Ascending aorta (tissue), 2 donors: Measurements from ENCODE around the gene B3GAT2. TPM values are rescaled to one million over a fixed set of nuclear protein-coding genes. Genes with fewer than 3 reads are reported as not detected.

Experiments
- DNase-seq, 2 donors: peaks; one replicate each; pipeline ENCODE4 v3.0.0-alpha.2; 2019; ENCODE audit warnings: low spot score in 2 of 2
- H3K27ac ChIP-seq, 2 donors: fragments of 200-600 bp; sonication (generic); one replicate each; pipeline ENCODE4 v1.5.1; 2016 to 2017; ENCODE audit warnings: mild to moderate bottlenecking in 1 of 2
- H3K27me3 ChIP-seq: fragments of 200-600 bp; sonication (generic); one replicate; pipeline ENCODE4 v1.5.1; 2017
- H3K36me3 ChIP-seq, 2 donors: fragments of 200-600 bp; sonication (generic); one replicate each; pipeline ENCODE4 v1.5.1; 2016
- H3K4me1 ChIP-seq, 2 donors: fragments of 200-600 bp; sonication (generic); one replicate each; pipeline ENCODE4 v1.5.1; 2016 to 2017; ENCODE audit warnings: mild to moderate bottlenecking in 1 of 2
- H3K4me3 ChIP-seq, 2 donors: fragments of 200-600 bp; sonication (generic); one replicate each; pipeline ENCODE4 v1.5.1; 2016 to 2017; ENCODE audit warnings: mild to moderate bottlenecking in 1 of 2
- H3K9me3 ChIP-seq, 2 donors: fragments of 200-600 bp; sonication (generic); one replicate each; pipeline ENCODE4 v1.5.1; 2016
- CTCF ChIP-seq, 3 experiments: fragments of 200-600 bp in 2 of 3; fragments of 450-650 bp in 1 of 3; sonication (generic) in 2 of 3; IDR thresholded peaks; one replicate each; pipeline ENCODE4 v1.5.1; 2016 to 2019; ENCODE audit warnings: antibody characterized with exemption in 3 of 3, mild to moderate bottlenecking in 1 of 3, moderate library complexity in 1 of 3
- intact Hi-C: fragments of 100-400 bp; cut with DNase I; formaldehyde crosslinking; loops from one replicate; pipeline ENCODE4 v1.15.1; 2023
- total RNA-seq: library from RNA; depleted of rRNA; stranded (reverse); fragments of >200 nt; gene quantifications from one replicate; pipeline ENCODE4 v1.1.0, GENCODE V29; 2016

Gene B3GAT2
- total RNA-seq, 1 donor from 2014 or later = not detected

- H3K4me3 ChIP-seq = no peak overlapping the region
- no peaks in the 10 kb centered on the region for H3K36me3 ChIP-seq
- H3K4me1 ChIP-seq = no peaks in the 10 kb centered on the region
- H3K27me3 ChIP-seq = no peaks in the 10 kb centered on the region
- no peak for TF ChIP-seq CTCF (IDR thresholded peaks at IDR 0.05)
- no peaks in the 10 kb centered on the region for H3K9me3 ChIP-seq
- H3K27ac ChIP-seq = no peak overlapping the region
- intact Hi-C loops = no loop called here
- DNase-seq = no peak
Observed at GRCh38 chr6:70991253-70991652, 34.4 kb upstream of the B3GAT2 start.

- DNase-seq = no peak
- Histone ChIP-seq H3K9me3 (no peaks in the 10 kb centered on the region), H3K4me3 (no peak overlapping the region), H3K4me1 (no peaks in the 10 kb centered on the region), H3K27me3 (no peaks in the 10 kb centered on the region), H3K36me3 (no peaks in the 10 kb centered on the region), H3K27ac (no peak overlapping the region)
- intact Hi-C loops = no loop called here
- no peak for TF ChIP-seq CTCF (IDR thresholded peaks at IDR 0.05)
Observed at GRCh38 chr6:70985156-70985555, 28.3 kb upstream of the B3GAT2 start.

- Histone ChIP-seq H3K27ac (no peak overlapping the region), H3K4me3 (no peak overlapping the region), H3K27me3 (no peaks in the 10 kb centered on the region), H3K4me1 (no peaks in the 10 kb centered on the region), H3K9me3 (no peaks in the 10 kb centered on the region), H3K36me3 (no peaks in the 10 kb centered on the region)
- TF ChIP-seq CTCF (IDR thresholded peaks at IDR 0.05) = no peak
- no peak for DNase-seq
- intact Hi-C loops = no loop called here
Observed at GRCh38 chr6:70982747-70983146, 25.9 kb upstream of the B3GAT2 start.

DNA sequence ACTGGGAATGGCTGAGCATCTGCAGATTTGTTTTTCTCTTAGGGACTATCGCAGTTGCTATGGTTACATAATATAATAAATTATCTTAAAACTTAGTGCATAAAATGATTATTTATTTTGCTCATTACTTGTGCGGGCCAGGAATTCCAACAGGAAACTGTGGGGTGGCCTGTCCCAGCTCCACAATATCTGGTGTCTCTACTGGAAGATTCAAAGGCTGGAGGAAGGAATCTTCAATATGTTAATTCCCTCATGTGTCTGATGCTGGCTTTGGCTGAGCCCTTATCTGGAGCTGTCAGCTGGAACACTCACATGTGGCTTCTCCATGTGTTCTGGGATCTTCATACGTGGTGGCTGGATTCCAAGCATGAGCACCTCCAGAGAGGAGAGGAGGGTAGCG, 23.9 kb upstream of the B3GAT2 start:
- H3K9me3 ChIP-seq = no peaks in the 10 kb centered on the region
- no peaks in the 10 kb centered on the region for H3K4me1 ChIP-seq
- H3K27ac ChIP-seq = no peak overlapping the region
- H3K27me3 ChIP-seq = no peaks in the 10 kb centered on the region
- intact Hi-C loops = no loop called here
- H3K4me3 ChIP-seq = no peak overlapping the region
- no peak for DNase-seq
- no peaks in the 10 kb centered on the region for H3K36me3 ChIP-seq
- no peak for TF ChIP-seq CTCF (IDR thresholded peaks at IDR 0.05)

DNA sequence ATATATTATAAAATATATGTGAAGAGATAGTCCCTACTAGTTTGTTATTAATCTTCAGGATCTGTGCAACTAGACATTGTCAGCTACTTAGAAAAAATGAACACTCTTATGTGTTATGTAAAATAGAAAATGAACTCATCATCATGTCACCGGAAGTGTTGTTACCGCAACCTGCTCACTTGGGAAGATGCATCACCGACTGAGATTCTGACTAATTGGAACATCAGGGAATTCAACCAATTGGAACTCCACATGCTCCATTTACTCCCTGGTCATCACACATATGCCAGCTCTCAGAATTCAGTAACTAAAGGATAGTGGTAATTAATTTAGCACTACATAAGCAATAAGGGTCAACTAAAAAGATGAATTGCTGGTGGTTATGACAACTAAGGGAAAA, 16.7 kb upstream of the B3GAT2 start:
- Histone ChIP-seq H3K4me1 (no peaks in the 10 kb centered on the region), H3K36me3 (no peaks in the 10 kb centered on the region), H3K9me3 (no peaks in the 10 kb centered on the region), H3K27ac (no peak overlapping the region), H3K27me3 (no peaks in the 10 kb centered on the region), H3K4me3 (no peak overlapping the region)
- TF ChIP-seq CTCF (IDR thresholded peaks at IDR 0.05) = no peak
- no peak for DNase-seq
- intact Hi-C loops = no loop called here

DNA sequence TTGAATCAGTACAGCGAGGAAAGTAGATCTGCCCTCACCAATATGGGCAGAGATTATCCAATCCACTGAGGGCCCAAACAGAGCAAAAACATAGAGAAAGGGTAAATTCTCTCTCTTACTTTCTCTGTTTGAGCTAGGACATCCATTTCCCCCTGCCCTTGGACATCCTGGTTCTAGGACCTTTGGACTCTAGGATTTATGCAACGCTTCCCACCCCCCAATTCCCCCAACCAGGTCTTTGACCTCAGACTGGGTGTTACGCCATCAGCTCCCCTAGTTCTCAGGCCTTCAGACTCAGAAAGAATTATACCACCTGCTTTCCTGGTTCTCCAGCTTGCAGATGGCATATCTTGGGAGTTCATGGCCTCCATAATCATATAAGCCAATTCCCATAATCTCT, 10.2 kb upstream of the B3GAT2 start:
- Histone ChIP-seq H3K27me3 (no peaks in the 10 kb centered on the region), H3K36me3 (no peaks in the 10 kb centered on the region), H3K4me3 (no peak overlapping the region), H3K9me3 (no peaks in the 10 kb centered on the region), H3K4me1 (no peaks in the 10 kb centered on the region), H3K27ac (no peak overlapping the region)
- intact Hi-C loops = no loop called here
- TF ChIP-seq CTCF (IDR thresholded peaks at IDR 0.05) = no peak
- no peak for DNase-seq
